GM06990 (cell line): ENCODE results near the gene KCNA2.

Experiments
- DNase-seq: peaks from one replicate; pipeline ENCODE4 v3.0.0-alpha.2; 2011; ENCODE audit not compliant: insufficient read length; ENCODE audit errors: extremely low read depth
- H3K27me3 ChIP-seq: replicated peaks from 2 replicates; pipeline ENCODE4 v1.6.0; 2011; ENCODE audit warnings: low read length; ENCODE audit not compliant: control insufficient read depth, insufficient read depth
- H3K36me3 ChIP-seq: 2 replicates; pipeline ENCODE4 v1.5.1; 2011; ENCODE audit warnings: low read length; ENCODE audit not compliant: control insufficient read depth, insufficient read depth
- H3K4me3 ChIP-seq: replicated peaks from 2 replicates; pipeline ENCODE4 v1.5.1; 2011; ENCODE audit warnings: low read depth, mild to moderate bottlenecking, control low read depth, low read length
- CTCF ChIP-seq: IDR thresholded peaks from 2 replicates; pipeline ENCODE4 v1.5.1; 2011; ENCODE audit warnings: low read length, control low read depth, mild to moderate bottlenecking, inconsistent platforms; ENCODE audit not compliant: insufficient read depth, poor library complexity, severe bottlenecking

Gene KCNA2

GRCh38 chr1:110626889-110627288 lies 20.7 kb upstream of the KCNA2 start:
- Histone ChIP-seq H3K36me3 (no peaks in the 10 kb centered on the region), H3K27me3 (no peaks in the 10 kb centered on the region), H3K4me3 (no peak overlapping the region)
- DNase-seq: no peak
- no peak for TF ChIP-seq CTCF

- Histone ChIP-seq H3K27me3 (no peaks in the 10 kb centered on the region), H3K4me3 (no peak overlapping the region), H3K36me3 (no peaks in the 10 kb centered on the region)
- no peak for TF ChIP-seq CTCF
- no peak for DNase-seq
Measured at GRCh38 chr1:110620686-110621085, 14.5 kb upstream of the KCNA2 start.

- TF ChIP-seq CTCF: no peak
- no peaks in the 10 kb centered on the region for H3K27me3 ChIP-seq
- H3K36me3 ChIP-seq: no peaks in the 10 kb centered on the region
- DNase-seq: peak; percentile 32
- peak overlapping the region; percentile 71 for H3K4me3 ChIP-seq
Measured at GRCh38 chr1:110620250-110620615, 14.1 kb upstream of the KCNA2 start.

- DNase-seq: peak; percentile 89
- Histone ChIP-seq H3K36me3 (no peaks in the 10 kb centered on the region), H3K27me3 (no peaks in the 10 kb centered on the region), H3K4me3 (peak overlapping the region; percentile 71)
- TF ChIP-seq CTCF: peak; percentile 93
Measured at GRCh38 chr1:110619412-110620249, 13.5 kb upstream of the KCNA2 start.

- DNase-seq: no peak
- Histone ChIP-seq H3K27me3 (no peaks in the 10 kb centered on the region), H3K36me3 (no peaks in the 10 kb centered on the region), H3K4me3 (no peak overlapping the region)
- TF ChIP-seq CTCF: no peak
Measured at GRCh38 chr1:110618668-110619067, 12.5 kb upstream of the KCNA2 start.

GRCh38 chr1:110617589-110617988 lies 11.4 kb upstream of the KCNA2 start:
- H3K4me3 ChIP-seq: no peak overlapping the region
- H3K27me3 ChIP-seq: no peaks in the 10 kb centered on the region
- no peak for TF ChIP-seq CTCF
- no peak for DNase-seq
- H3K36me3 ChIP-seq: no peaks in the 10 kb centered on the region
